SK-MEL-5 (cell line): Measurements from ENCODE around the gene IQCM. TPM values are rescaled to one million over a fixed set of nuclear protein-coding genes. Genes with fewer than 3 reads are reported as not detected.

Experiments used
- DNase-seq: peaks from one replicate; pipeline ENCODE4 v3.0.0-alpha.2; 2016; ENCODE audit warnings: low read depth, low spot score
- in situ Hi-C: cut with HindIII; loops from 2 replicates; pipeline ENCODE4 v1.10.0; 2016; ENCODE audit warnings: low sequenced_read_pairs, high pct_unique_total_duplicates, low pct_unique_long_range_greater_than_20kb
- total RNA-seq: library from RNA; depleted of rRNA; stranded (reverse); fragments of >200 nt; shearing (Covaris generic); gene quantifications from 2 replicates; pipeline ENCODE4 v1.2.3, GENCODE V29; 2014

Gene IQCM
- total RNA-seq, 1 experiment from 2014 or later, result not detected

- in situ Hi-C loops, result no loop called here
- no peak for DNase-seq
These were observed 504.6 kb downstream of the IQCM start for GRCh38 chr4:149311076-149311475.

- DNase-seq, result no peak
- in situ Hi-C loops, result no loop called here
These were observed 509.1 kb downstream of the IQCM start for GRCh38 chr4:149306537-149306936.
